Hepatocyte (in vitro differentiated cells): Measurements from ENCODE around the gene ZNF333. TPM values are rescaled to one million over a fixed set of nuclear protein-coding genes. Genes with fewer than 3 reads are reported as not detected.

Source experiments
- DNase-seq: peaks from one replicate; pipeline ENCODE4 v3.0.0-alpha.2; 2016; ENCODE audit warnings: low spot score
- H2AFZ ChIP-seq: fragments of 200-600 bp; sonication (generic); 2 replicates; pipeline ENCODE4 v1.6.0; 2016; ENCODE audit warnings: antibody characterized with exemption, mild to moderate bottlenecking
- H3K27ac ChIP-seq: fragments of 200-600 bp; sonication (generic); 2 replicates; pipeline ENCODE4 v1.5.1; 2016; ENCODE audit warnings: mild to moderate bottlenecking
- H3K27me3 ChIP-seq: fragments of 200-600 bp; sonication (generic); 2 replicates; pipeline ENCODE4 v1.6.1; 2016
- H3K36me3 ChIP-seq: fragments of 200-600 bp; sonication (generic); replicated peaks from 2 replicates; pipeline ENCODE4 v1.5.1; 2016; ENCODE audit warnings: low read depth; ENCODE audit not compliant: insufficient read depth
- H3K4me1 ChIP-seq: fragments of 200-600 bp; sonication (generic); 2 replicates; pipeline ENCODE4 v1.5.1; 2016; ENCODE audit warnings: mild to moderate bottlenecking, moderate library complexity; ENCODE audit not compliant: insufficient read depth
- H3K4me2 ChIP-seq: fragments of 200-600 bp; sonication (generic); 2 replicates; pipeline ENCODE4 v1.6.0; 2016
- H3K4me3 ChIP-seq: fragments of 200-600 bp; sonication (generic); 2 replicates; pipeline ENCODE4 v1.5.1; 2016; ENCODE audit warnings: mild to moderate bottlenecking
- H3K79me2 ChIP-seq: fragments of 200-600 bp; sonication (generic); 2 replicates; pipeline ENCODE4 v1.6.0; 2017; ENCODE audit warnings: mild to moderate bottlenecking
- H3K9me2 ChIP-seq: fragments of 200-600 bp; sonication (generic); replicated peaks from 2 replicates; pipeline ENCODE4 v1.6.0; 2017; ENCODE audit warnings: mild to moderate bottlenecking; ENCODE audit not compliant: insufficient read depth
- H3K9me3 ChIP-seq: fragments of 200-600 bp; sonication (generic); 2 replicates; pipeline ENCODE4 v1.5.1; 2016; ENCODE audit warnings: low read depth, mild to moderate bottlenecking
- H4K20me1 ChIP-seq: fragments of 200-600 bp; sonication (generic); 2 replicates; pipeline ENCODE4 v1.6.0; 2016; ENCODE audit warnings: mild to moderate bottlenecking; ENCODE audit not compliant: insufficient read depth, poor library complexity, severe bottlenecking
- EZH2 ChIP-seq: fragments of 200-600 bp; sonication (generic); IDR thresholded peaks from 2 replicates; pipeline ENCODE4 v1.6.1; 2016; ENCODE audit warnings: antibody characterized with exemption, mild to moderate bottlenecking, borderline replicate concordance
- EZH2phosphoT487 ChIP-seq: fragments of 200-600 bp; sonication (generic); IDR thresholded peaks from one replicate; pipeline ENCODE4 v1.6.1; 2018; ENCODE audit warnings: antibody characterized with exemption, mild to moderate bottlenecking, low read depth, moderate library complexity; ENCODE audit not compliant: unreplicated experiment, severe bottlenecking
- WGBS: methylation state at CpG from one replicate; pipeline ENCODE4 v1.1.6; 2016; ENCODE audit warnings: low lambda C conversion rate; ENCODE audit errors: missing lambda C conversion rate; 5-methylcytosine and 5-hydroxymethylcytosine counted together
- polyA plus RNA-seq: library from polyadenylated mRNA; unstranded; fragments of >200 nt; fragmentation: Nextera tagmentation; extraction: Ambion mirVana; gene quantifications from 2 replicates; pipeline ENCODE4 v1.2.1, GENCODE V29; 2016
- total RNA-seq: library from RNA; depleted of rRNA; stranded (reverse); fragments of >200 nt; gene quantifications from 2 replicates; pipeline ENCODE4 v1.2.3, GENCODE V29; 2014
- TF ChIP-seq, protein P1 (sequence below): fragments of 200-600 bp; sonication (generic); IDR thresholded peaks from 2 replicates; pipeline ENCODE4 v1.5.1; 2016; ENCODE audit warnings: antibody characterized with exemption, mild to moderate bottlenecking; ENCODE audit not compliant: poor library complexity

Gene ZNF333
- total and polyA plus RNA-seq, 2 experiments from 2014 or later, result 7.1 to 21.9 TPM

DNA sequence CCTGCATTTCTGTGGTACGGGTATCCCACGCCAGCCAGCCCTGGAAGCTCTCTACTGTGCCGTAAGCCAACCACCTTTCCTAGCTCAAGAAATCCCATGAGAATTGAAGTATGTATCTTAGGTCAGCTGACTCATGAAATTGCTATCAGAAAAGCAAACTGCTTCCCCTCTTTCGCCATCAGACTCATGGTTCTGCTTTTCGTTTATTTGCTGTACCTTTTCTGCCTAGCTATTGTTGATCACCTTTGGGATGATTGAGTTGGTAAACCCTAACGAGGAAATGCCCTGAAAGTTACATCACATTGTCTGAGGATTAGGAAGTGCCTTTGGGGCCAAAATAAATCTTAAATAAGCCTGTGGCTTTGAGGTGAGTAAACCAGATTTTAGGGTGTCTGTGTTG lies 15.1 kb upstream of the ZNF333 start, which contains the start of gene ADGRE3:
Gene ADGRE3 (minus strand): TSS at position 81 of the 400 bp plus-strand sequence. CDS start 74 bp downstream, at position 7.
- no peak for DNase-seq
- no peaks in the 10 kb centered on the region for H3K36me3 ChIP-seq
- TF ChIP-seq EZH2 (no peak), EZH2phosphoT487 (no peak)
- TF ChIP-seq, protein P1, sequence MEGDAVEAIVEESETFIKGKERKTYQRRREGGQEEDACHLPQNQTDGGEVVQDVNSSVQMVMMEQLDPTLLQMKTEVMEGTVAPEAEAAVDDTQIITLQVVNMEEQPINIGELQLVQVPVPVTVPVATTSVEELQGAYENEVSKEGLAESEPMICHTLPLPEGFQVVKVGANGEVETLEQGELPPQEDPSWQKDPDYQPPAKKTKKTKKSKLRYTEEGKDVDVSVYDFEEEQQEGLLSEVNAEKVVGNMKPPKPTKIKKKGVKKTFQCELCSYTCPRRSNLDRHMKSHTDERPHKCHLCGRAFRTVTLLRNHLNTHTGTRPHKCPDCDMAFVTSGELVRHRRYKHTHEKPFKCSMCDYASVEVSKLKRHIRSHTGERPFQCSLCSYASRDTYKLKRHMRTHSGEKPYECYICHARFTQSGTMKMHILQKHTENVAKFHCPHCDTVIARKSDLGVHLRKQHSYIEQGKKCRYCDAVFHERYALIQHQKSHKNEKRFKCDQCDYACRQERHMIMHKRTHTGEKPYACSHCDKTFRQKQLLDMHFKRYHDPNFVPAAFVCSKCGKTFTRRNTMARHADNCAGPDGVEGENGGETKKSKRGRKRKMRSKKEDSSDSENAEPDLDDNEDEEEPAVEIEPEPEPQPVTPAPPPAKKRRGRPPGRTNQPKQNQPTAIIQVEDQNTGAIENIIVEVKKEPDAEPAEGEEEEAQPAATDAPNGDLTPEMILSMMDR, result no peak
- no peak within 1 kb of the TSS for H3K27ac ChIP-seq
- H3K4me2 ChIP-seq, result no peak within 1 kb of the TSS
- no peaks in the 10 kb centered on the region for H3K27me3 ChIP-seq
- H3K9me2 ChIP-seq, result no peaks in the 10 kb centered on the region
- H3K4me1 ChIP-seq, result no peaks in the 10 kb centered on the region
- H3K79me2 ChIP-seq, result no peaks in the 10 kb centered on the region
- H4K20me1 ChIP-seq, result no peaks in the 10 kb centered on the region
- H2AFZ ChIP-seq, result no peak within 1 kb of the TSS
- WGBS, result 76% methylated on average over 6 of the region's 6 CpGs
- no peaks in the 10 kb centered on the region for H3K9me3 ChIP-seq
- H3K4me3 ChIP-seq, result no peak within 1 kb of the TSS

DNA sequence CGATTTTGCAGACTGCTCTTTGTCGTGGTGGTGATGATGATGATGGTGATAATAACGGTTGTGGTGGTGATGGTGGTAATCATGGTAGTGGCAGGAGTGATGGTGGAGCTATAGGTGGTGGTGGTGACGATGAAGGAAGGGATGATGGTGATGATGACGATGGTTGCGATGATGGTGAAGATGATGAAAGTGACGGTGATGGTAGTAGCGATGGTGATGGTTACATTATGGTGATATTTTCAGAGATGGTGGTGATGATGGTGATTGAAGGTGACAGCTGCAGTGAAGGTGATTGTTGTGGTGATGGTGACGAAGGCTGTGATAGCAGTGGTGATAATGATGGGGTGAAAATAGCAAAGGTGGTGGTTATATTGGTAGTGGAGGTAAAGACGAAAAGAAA lies 13.1 kb upstream of the ZNF333 start:
- Histone ChIP-seq H3K4me2 (no peak overlapping the region), H3K9me2 (no peaks in the 10 kb centered on the region), H3K36me3 (no peaks in the 10 kb centered on the region), H3K27me3 (no peaks in the 10 kb centered on the region), H4K20me1 (no peaks in the 10 kb centered on the region), H3K4me1 (no peaks in the 10 kb centered on the region), H2AFZ (no peak overlapping the region), H3K9me3 (no peaks in the 10 kb centered on the region), H3K79me2 (no peaks in the 10 kb centered on the region), H3K4me3 (no peak overlapping the region), H3K27ac (no peak overlapping the region)
- no peak for DNase-seq
- WGBS, result 80% methylated on average over 10 of the region's 10 CpGs
- TF ChIP-seq EZH2phosphoT487, result no peak
- TF ChIP-seq EZH2, result no peak
- TF ChIP-seq, protein P1, result no peak

DNA sequence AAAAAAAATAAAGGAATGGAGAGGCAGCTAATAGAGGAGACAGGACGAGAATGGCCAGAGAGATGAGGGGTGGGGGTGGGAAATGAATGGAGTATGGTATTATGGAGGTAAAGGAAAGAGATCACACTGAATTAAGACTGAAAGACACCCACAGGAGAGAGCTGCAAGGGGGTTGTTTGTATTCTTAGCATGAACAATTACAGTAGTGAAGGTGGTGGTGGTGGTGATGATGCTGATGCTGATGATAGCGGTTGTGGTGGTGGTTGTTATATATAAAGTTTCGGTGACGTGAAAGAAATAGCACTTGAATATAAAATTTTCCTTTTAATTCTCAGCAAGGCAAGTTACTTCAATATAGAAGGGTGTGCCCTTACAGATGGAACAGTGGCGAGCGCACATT lies 12.4 kb upstream of the ZNF333 start:
- no peak for DNase-seq
- Histone ChIP-seq H2AFZ (no peak overlapping the region), H3K4me3 (no peak overlapping the region), H3K4me1 (no peaks in the 10 kb centered on the region), H3K9me2 (no peaks in the 10 kb centered on the region), H3K79me2 (no peaks in the 10 kb centered on the region), H3K27ac (no peak overlapping the region), H4K20me1 (no peaks in the 10 kb centered on the region), H3K4me2 (no peak overlapping the region), H3K36me3 (no peaks in the 10 kb centered on the region), H3K9me3 (no peaks in the 10 kb centered on the region), H3K27me3 (no peaks in the 10 kb centered on the region)
- no peak for TF ChIP-seq EZH2
- TF ChIP-seq, protein P1, result no peak
- TF ChIP-seq EZH2phosphoT487, result no peak
- WGBS, result 94% methylated on average over 6 of the region's 6 CpGs

DNA sequence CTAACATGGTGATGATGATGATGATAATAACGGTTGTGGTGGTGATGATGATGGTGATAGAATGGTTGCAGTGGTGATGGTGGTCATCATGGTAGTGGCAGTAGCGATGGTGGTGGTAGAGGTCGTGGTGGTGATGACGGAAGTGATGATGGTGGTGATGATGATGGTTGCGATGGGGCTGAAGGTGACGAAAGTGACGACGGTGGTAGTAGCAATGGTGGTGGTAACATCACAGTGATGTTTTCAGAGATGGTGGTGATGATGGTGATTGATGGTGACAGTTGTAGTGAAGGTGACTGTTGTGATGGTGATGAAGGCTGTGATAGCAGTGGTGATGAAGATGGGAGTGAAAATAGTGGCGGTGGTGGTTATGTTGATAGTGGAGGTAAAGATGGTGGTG lies 11.6 kb upstream of the ZNF333 start:
- no peaks in the 10 kb centered on the region for H3K79me2 ChIP-seq
- no peaks in the 10 kb centered on the region for H4K20me1 ChIP-seq
- no peaks in the 10 kb centered on the region for H3K9me2 ChIP-seq
- no peak overlapping the region for H3K27ac ChIP-seq
- H3K9me3 ChIP-seq, result no peaks in the 10 kb centered on the region
- TF ChIP-seq EZH2phosphoT487 (no peak), EZH2 (no peak)
- TF ChIP-seq, protein P1, result no peak
- WGBS, result 79% methylated on average over 9 of the region's 9 CpGs
- H3K36me3 ChIP-seq, result no peaks in the 10 kb centered on the region
- no peaks in the 10 kb centered on the region for H3K4me1 ChIP-seq
- H3K4me3 ChIP-seq, result no peak overlapping the region
- H3K4me2 ChIP-seq, result no peak overlapping the region
- H2AFZ ChIP-seq, result no peak overlapping the region
- H3K27me3 ChIP-seq, result no peaks in the 10 kb centered on the region
- DNase-seq, result no peak
